WTC11 (cell line): ENCODE measurements around the gene SH3PXD2A. TPM values are rescaled to one million over a fixed set of nuclear protein-coding genes. Genes with fewer than 3 reads are reported as not detected.

ENCODE experiments used
- ATAC-seq: fragments of 200-7000 bp; cut with Tn5 transposase; 2 replicates; pipeline ENCODE4 v1.10.0; 2021; ENCODE audit warnings: mild to moderate bottlenecking, moderate library complexity
- CTCF ChIA-PET: fragments of 300-600 bp; sonication (Branson Sonifier 250); formaldehyde crosslinking; loops from one replicate; lab custom pipeline; 2021; ENCODE audit warnings: antibody characterized with exemption; lab: Charles Lee
- POLR2A ChIA-PET: fragments of 350-600 bp; sonication (Branson Sonifier 250); formaldehyde crosslinking; loops from one replicate; lab custom pipeline; 2021; ENCODE audit warnings: antibody characterized with exemption; lab: Charles Lee
- DNase-seq: peaks from one replicate; pipeline ENCODE4 v3.0.0; 2021; ENCODE audit warnings: low spot score
- H3K27ac Mint-ChIP-seq: 2 replicates; pipeline ENCODE4 v1.8.0; 2021; ENCODE audit warnings: mixed read lengths
- H3K27me3 Mint-ChIP-seq: 2 replicates; pipeline ENCODE4 v1.8.0; 2021; ENCODE audit warnings: low read depth, mild to moderate bottlenecking, moderate library complexity, mixed read lengths
- H3K36me3 Mint-ChIP-seq: 2 replicates; pipeline ENCODE4 v1.8.0; 2021; ENCODE audit warnings: mixed read lengths
- H3K4me1 Mint-ChIP-seq: 2 replicates; pipeline ENCODE4 v1.8.0; 2022; ENCODE audit warnings: mixed read lengths
- H3K4me3 Mint-ChIP-seq: 2 replicates; pipeline ENCODE4 v1.8.0; 2021; ENCODE audit warnings: mild to moderate bottlenecking, moderate library complexity, mixed read lengths
- H3K9me3 Mint-ChIP-seq: 2 replicates; pipeline ENCODE4 v1.8.0; 2021; ENCODE audit warnings: mixed read lengths
- ELF4 ChIP-seq: sonication (generic); formaldehyde crosslinking; IDR thresholded peaks from 2 replicates; pipeline ENCODE4 v1.8.1; 2022; ENCODE audit warnings: low read depth, mild to moderate bottlenecking, moderate library complexity, missing genetic modification reagents
- EMX1 ChIP-seq: fragments of 250-450 bp; sonication (Bioruptor Pico); IDR thresholded peaks from 2 replicates; pipeline ENCODE4 v1.8.0; 2021; ENCODE audit warnings: mild to moderate bottlenecking
- GABPB1 ChIP-seq: sonication (generic); formaldehyde crosslinking; IDR thresholded peaks from 2 replicates; pipeline ENCODE4 v1.8.1; 2023; ENCODE audit warnings: mild to moderate bottlenecking, missing genetic modification reagents
- GRHL2 ChIP-seq: fragments of 250-450 bp; sonication (Bioruptor Pico); IDR thresholded peaks from 2 replicates; pipeline ENCODE4 v1.8.0; 2022; ENCODE audit warnings: mild to moderate bottlenecking, moderate library complexity; ENCODE audit not compliant: insufficient replicate concordance, severe bottlenecking
- RORB ChIP-seq: fragments of 250-450 bp; sonication (Bioruptor Pico); IDR thresholded peaks from 2 replicates; pipeline ENCODE4 v1.9.0; 2021; ENCODE audit warnings: mild to moderate bottlenecking
- SOX15 ChIP-seq: fragments of 250-450 bp; sonication (Bioruptor Pico); IDR thresholded peaks from 2 replicates; pipeline ENCODE4 v1.9.0; 2021; ENCODE audit warnings: mild to moderate bottlenecking
- SP1 ChIP-seq: sonication (generic); formaldehyde crosslinking; conservative IDR thresholded peaks from 2 replicates; pipeline ENCODE4 v1.8.1; 2022; ENCODE audit warnings: missing genetic modification reagents
- ZNF121 ChIP-seq: sonication (generic); formaldehyde crosslinking; IDR thresholded peaks from 2 replicates; pipeline ENCODE4 v1.8.0; 2023; ENCODE audit warnings: missing genetic modification reagents
- ZNF219 ChIP-seq: sonication (generic); formaldehyde crosslinking; IDR thresholded peaks from 2 replicates; pipeline ENCODE4 v1.8.0; 2023; ENCODE audit warnings: missing genetic modification reagents, mild to moderate bottlenecking, borderline replicate concordance
- ZNF317 ChIP-seq: sonication (generic); formaldehyde crosslinking; IDR thresholded peaks from 2 replicates; pipeline ENCODE4 v1.8.1; 2023; ENCODE audit warnings: low read depth, mild to moderate bottlenecking, moderate library complexity, missing genetic modification reagents, borderline replicate concordance
- total RNA-seq: library from RNA; stranded (reverse); gene quantifications from 3 replicates; pipeline ENCODE4 v1.2.3, GENCODE V29; 2021
- TF ChIP-seq, protein P1 (sequence below): sonication (generic); formaldehyde crosslinking; IDR thresholded peaks from 2 replicates; pipeline ENCODE4 v1.8.1; 2023; ENCODE audit warnings: mild to moderate bottlenecking, missing genetic modification reagents
- TF ChIP-seq, protein P2 (sequence below): sonication (generic); formaldehyde crosslinking; conservative IDR thresholded peaks from 2 replicates; pipeline ENCODE4 v1.8.1; 2022; ENCODE audit warnings: mild to moderate bottlenecking, missing genetic modification reagents
- TF ChIP-seq, protein P3 (sequence below): sonication (generic); formaldehyde crosslinking; IDR thresholded peaks from 2 replicates; pipeline ENCODE4 v1.8.1; 2023; ENCODE audit warnings: mild to moderate bottlenecking, missing genetic modification reagents, moderate library complexity
- TF ChIP-seq, protein P4 (sequence below): fragments of 250-450 bp; sonication (Bioruptor Pico); IDR thresholded peaks from 2 replicates; pipeline ENCODE4 v1.8.0; 2021; ENCODE audit warnings: mild to moderate bottlenecking
- TF ChIP-seq, protein P5 (sequence below): sonication (generic); formaldehyde crosslinking; IDR thresholded peaks from 2 replicates; pipeline ENCODE4 v1.8.0; 2022; ENCODE audit warnings: mild to moderate bottlenecking, missing genetic modification reagents
- TF ChIP-seq, protein P6 (sequence below): sonication (generic); formaldehyde crosslinking; IDR thresholded peaks from 2 replicates; pipeline ENCODE4 v1.8.1; 2022; ENCODE audit warnings: low read depth, mild to moderate bottlenecking, moderate library complexity, missing genetic modification reagents, borderline replicate concordance

The SH3PXD2A gene
- total RNA-seq, 1 experiment from 2014 or later: 15.7 TPM

DNA sequence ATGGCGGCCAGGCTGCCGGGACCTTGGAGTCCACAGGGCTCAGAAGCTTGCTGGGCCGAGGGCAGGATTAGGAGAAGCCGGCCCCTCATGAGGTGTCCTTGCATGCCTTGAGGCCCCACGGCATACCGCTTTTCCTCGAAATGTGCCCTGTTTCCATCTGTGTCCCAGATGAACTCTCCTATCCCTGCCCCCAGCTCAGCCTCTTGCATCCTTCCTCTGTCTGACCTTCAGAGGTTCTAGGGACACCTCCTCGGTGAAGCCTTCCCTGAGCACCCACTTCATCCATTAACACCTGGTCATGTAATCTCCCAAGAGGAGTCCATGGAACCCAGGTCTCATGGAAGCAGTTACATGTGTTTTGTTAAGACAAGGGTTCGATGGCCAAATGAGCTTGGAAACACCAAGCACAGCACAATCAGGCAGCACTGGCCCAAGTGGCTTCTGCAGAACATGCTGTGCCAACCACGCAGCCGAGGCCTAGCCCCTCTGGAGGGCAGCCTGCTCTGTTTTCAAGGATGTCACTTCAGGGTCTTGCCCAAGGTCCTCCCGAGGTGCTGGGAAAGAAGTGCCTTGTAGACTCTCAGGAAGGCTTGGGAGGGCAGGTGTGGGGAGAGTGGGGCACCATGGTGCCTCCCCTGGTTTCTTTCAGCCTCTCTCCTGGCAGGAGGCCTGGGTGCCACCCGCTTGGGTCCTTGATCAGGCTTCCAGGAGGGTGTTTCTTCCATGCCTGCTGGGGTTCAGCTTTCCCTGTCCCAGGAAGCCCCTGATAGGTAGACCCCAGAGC lies 237.6 kb downstream of the SH3PXD2A start:
- H3K4me1 Mint-ChIP-seq: peaks cover 10% of the 10 kb centered on the region
- H3K9me3 Mint-ChIP-seq: no peaks in the 10 kb centered on the region
- no peaks in the 10 kb centered on the region for H3K36me3 Mint-ChIP-seq
- ATAC-seq (no peak), DNase-seq (no peak)
- ChIA-PET POLR2A (no interaction called here), CTCF (interaction anchor here (0.9 to 1.6 kb wide), 3 partner anchors 48 to 69 kb away, joined by 3 to 9 read pairs (median 3); no protein-coding TSS in a partner anchor)
- no peak overlapping the region; the same call in 1 of the 2 replicates for H3K27ac Mint-ChIP-seq
- no peak for TF ChIP-seq ZNF219
- TF ChIP-seq, protein P1, sequence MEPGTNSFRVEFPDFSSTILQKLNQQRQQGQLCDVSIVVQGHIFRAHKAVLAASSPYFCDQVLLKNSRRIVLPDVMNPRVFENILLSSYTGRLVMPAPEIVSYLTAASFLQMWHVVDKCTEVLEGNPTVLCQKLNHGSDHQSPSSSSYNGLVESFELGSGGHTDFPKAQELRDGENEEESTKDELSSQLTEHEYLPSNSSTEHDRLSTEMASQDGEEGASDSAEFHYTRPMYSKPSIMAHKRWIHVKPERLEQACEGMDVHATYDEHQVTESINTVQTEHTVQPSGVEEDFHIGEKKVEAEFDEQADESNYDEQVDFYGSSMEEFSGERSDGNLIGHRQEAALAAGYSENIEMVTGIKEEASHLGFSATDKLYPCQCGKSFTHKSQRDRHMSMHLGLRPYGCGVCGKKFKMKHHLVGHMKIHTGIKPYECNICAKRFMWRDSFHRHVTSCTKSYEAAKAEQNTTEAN: no peak
- TF ChIP-seq, protein P2, sequence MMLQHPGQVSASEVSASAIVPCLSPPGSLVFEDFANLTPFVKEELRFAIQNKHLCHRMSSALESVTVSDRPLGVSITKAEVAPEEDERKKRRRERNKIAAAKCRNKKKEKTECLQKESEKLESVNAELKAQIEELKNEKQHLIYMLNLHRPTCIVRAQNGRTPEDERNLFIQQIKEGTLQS: no peak
- TF ChIP-seq, protein P3, sequence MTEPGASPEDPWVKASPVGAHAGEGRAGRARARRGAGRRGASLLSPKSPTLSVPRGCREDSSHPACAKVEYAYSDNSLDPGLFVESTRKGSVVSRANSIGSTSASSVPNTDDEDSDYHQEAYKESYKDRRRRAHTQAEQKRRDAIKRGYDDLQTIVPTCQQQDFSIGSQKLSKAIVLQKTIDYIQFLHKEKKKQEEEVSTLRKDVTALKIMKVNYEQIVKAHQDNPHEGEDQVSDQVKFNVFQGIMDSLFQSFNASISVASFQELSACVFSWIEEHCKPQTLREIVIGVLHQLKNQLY (CRISPR knock-in tag): no peak
- no peak for TF ChIP-seq RORB
- no peak for TF ChIP-seq ELF4 (CRISPR knock-in tag)
- TF ChIP-seq EMX1 (CRISPR knock-in tag): no peak
- TF ChIP-seq, protein P4, sequence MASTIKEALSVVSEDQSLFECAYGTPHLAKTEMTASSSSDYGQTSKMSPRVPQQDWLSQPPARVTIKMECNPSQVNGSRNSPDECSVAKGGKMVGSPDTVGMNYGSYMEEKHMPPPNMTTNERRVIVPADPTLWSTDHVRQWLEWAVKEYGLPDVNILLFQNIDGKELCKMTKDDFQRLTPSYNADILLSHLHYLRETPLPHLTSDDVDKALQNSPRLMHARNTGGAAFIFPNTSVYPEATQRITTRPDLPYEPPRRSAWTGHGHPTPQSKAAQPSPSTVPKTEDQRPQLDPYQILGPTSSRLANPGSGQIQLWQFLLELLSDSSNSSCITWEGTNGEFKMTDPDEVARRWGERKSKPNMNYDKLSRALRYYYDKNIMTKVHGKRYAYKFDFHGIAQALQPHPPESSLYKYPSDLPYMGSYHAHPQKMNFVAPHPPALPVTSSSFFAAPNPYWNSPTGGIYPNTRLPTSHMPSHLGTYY (CRISPR knock-in tag): no peak
- H3K4me3 Mint-ChIP-seq: no peak overlapping the region
- H3K27me3 Mint-ChIP-seq: no peaks in the 10 kb centered on the region

DNA sequence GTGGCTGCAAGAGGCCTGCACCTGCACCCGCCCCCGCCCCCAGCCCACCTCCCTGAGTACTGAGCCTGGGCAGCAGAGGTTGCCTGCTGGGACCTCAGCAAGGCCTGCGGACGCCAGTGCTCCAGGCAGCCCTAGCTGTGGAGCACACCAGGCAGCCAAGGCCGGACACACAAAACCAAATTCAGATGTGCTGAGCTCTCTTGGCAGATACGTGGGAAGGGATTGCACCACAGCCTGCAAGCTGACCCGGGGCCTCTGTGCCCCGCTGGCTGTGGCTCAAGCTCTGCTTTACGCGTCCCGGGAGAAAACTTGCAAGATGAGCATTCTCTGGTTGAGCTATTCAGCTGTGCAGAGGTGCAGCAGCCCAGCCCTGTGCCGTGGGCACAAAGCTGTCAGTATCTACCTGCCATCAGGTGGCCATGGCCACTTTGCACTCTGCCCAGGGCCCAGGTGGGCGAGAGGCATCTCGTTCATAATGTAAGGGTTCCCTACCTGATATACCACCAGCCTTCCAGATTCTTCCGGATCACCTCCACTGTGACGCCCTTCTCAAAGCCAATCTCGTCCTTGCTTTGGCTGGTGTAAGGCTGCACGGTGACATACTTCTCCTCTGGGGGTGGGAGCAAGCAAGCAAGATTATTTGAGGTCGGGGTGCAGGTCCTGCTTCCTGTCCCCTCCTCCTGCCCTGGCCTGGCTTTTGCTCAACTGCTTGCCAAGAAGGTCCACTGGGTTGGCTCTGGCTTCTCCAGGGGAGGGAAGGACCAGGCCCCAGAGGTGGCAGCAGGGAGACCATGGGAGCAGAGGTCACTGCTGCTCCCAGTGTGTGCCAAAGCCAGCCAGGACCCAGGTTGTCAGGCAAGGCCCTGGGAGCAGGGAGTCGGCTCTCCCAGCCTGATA lies 238.4 kb downstream of the SH3PXD2A start:
- Mint-ChIP-seq H3K9me3 (no peaks in the 10 kb centered on the region), H3K4me1 (peaks cover 10% of the 10 kb centered on the region), H3K27ac (0 out of 2 replicates have a peak overlapping the region, but pooled peaks have one; percentile 60), H3K36me3 (no peaks in the 10 kb centered on the region)
- DNase-seq: no peak
- POLR2A ChIA-PET: no interaction called here
- TF ChIP-seq ZNF317 (CRISPR knock-in tag) (no peak), SP1 (no peak), GABPB1 (CRISPR knock-in tag) (no peak)
- TF ChIP-seq, protein P5, sequence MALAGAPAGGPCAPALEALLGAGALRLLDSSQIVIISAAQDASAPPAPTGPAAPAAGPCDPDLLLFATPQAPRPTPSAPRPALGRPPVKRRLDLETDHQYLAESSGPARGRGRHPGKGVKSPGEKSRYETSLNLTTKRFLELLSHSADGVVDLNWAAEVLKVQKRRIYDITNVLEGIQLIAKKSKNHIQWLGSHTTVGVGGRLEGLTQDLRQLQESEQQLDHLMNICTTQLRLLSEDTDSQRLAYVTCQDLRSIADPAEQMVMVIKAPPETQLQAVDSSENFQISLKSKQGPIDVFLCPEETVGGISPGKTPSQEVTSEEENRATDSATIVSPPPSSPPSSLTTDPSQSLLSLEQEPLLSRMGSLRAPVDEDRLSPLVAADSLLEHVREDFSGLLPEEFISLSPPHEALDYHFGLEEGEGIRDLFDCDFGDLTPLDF (CRISPR knock-in tag): no peak
- TF ChIP-seq, all 79 proteins: peak for 0
- no peak for ATAC-seq
- H3K4me3 Mint-ChIP-seq: no peak overlapping the region
- CTCF ChIA-PET: interaction anchor here (0.6 to 1.7 kb wide), 7 partner anchors 19 to 69 kb away, joined by 3 to 7 read pairs (median 3); no protein-coding TSS in a partner anchor
- H3K27me3 Mint-ChIP-seq: no peaks in the 10 kb centered on the region

DNA sequence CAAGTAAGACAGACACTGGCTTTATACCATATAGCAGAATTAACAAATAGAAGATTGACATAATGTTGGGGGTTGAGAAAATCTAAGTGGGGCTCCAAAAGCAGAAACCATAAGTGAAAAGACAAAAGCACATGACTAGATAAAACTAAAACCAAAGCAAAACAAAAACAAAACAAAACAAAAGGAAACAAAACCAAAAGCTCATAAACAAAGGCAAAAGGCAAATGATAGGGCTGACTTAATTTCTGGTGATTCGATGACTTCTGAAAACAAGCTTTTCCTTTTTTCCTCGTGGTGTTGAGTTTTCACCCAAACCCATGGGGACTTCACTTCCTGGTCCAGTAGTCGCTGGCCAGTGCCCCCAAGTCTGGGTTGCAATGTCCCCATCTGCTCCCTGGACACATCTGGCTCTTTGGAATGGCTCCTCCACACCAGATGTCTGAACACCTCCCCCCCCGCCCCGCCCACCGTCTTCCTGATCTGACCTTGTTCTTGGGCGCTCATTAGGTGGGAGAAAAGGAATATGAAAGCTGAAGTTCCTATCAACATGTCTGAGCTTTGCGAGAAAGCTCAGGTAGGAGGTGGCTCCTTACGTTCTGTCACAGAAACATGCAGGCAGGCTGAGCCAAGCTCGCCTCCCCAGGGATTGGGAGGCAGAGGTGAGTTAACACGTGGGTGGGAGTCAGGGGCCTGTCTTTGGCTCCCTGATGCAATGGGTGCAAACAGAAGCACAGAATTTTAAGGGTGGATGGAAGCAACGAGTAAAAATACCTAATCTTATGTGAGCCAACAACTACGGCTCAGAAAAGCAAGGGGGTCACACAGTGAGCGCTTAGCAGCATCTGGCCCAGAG lies 240.8 kb downstream of the SH3PXD2A start:
- Mint-ChIP-seq H3K4me1 (peaks cover 10% of the 10 kb centered on the region), H3K36me3 (no peaks in the 10 kb centered on the region), H3K4me3 (no peak overlapping the region), H3K27me3 (no peaks in the 10 kb centered on the region), H3K27ac (peak overlapping the region; percentile 50), H3K9me3 (no peaks in the 10 kb centered on the region)
- DNase-seq: no peak
- CTCF ChIA-PET: interaction anchor here (0.9 to 2.7 kb wide), 10 partner anchors 9 to 99 kb away, joined by 3 to 20 read pairs (median 6); no protein-coding TSS in a partner anchor
- no peak for TF ChIP-seq GRHL2 (CRISPR knock-in tag)
- TF ChIP-seq, protein P6, sequence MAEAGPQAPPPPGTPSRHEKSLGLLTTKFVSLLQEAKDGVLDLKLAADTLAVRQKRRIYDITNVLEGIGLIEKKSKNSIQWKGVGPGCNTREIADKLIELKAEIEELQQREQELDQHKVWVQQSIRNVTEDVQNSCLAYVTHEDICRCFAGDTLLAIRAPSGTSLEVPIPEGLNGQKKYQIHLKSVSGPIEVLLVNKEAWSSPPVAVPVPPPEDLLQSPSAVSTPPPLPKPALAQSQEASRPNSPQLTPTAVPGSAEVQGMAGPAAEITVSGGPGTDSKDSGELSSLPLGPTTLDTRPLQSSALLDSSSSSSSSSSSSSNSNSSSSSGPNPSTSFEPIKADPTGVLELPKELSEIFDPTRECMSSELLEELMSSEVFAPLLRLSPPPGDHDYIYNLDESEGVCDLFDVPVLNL (CRISPR knock-in tag): no peak
- no peak for TF ChIP-seq SOX15 (CRISPR knock-in tag)
- no peak for TF ChIP-seq ZNF121
- ATAC-seq: no peak
- POLR2A ChIA-PET: interaction anchor here (0.5 to 0.6 kb wide), 2 partner anchors 9 to 187 kb away, joined by 3 read pairs; no protein-coding TSS in a partner anchor
